ENCODE measurements around the gene ALKBH2. TPM values are rescaled to one million over a fixed set of nuclear protein-coding genes. Genes with fewer than 3 reads are reported as not detected.

Gene ALKBH2
- total RNA-seq, result 23.3 TPM

GRCh38 chr12:109093022-109093918, at the start of gene ALKBH2:
Gene ALKBH2, minus strand, starts transcription at chr12:109093472. Its CDS starts 686 bp downstream, at chr12:109092786.

GRCh38 chr12:109115758-109116610, 22.7 kb upstream of the ALKBH2 start, which contains the start of gene ACACB:
Gene ACACB, plus strand, starts transcription at chr12:109116587. Its CDS starts 22,819 bp downstream, at chr12:109139406.

DNA sequence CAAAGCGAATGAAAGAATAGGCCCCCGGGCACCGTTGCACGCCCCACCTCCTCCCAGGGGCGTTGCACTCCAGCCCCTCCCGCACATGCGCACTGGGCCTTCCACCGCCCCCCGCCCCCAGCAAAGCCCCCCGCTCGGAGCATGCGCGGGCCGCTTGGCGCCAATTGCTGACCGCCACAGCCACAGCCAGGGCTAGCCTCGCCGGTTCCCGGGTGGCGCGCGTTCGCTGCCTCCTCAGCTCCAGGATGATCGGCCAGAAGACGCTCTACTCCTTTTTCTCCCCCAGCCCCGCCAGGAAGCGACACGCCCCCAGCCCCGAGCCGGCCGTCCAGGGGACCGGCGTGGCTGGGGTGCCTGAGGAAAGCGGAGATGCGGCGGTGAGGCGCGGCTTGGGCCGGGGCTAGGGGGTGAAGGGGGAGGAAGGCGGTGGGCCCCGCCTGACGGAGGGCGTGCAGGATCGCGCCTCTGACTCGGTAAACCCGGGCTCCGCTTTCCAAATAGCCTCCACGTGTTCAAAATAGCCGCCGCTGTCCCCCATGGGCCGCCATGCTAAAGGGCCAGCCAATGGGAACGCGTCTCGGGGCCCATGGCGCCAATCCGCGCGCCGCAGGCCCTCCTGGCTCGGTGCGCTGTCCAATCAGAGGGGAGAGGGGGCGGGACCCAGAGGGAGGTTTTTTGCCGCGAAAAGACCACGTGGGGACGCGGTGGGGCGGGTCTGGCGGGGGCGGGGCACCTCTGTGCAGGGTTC, 4.3 kb upstream of the ALKBH2 start, which contains the start of gene UNG:
UNG (plus strand) TSS at position 163 of the 748 bp plus-strand sequence; CDS start at position 246, 83 bp downstream.

DNA sequence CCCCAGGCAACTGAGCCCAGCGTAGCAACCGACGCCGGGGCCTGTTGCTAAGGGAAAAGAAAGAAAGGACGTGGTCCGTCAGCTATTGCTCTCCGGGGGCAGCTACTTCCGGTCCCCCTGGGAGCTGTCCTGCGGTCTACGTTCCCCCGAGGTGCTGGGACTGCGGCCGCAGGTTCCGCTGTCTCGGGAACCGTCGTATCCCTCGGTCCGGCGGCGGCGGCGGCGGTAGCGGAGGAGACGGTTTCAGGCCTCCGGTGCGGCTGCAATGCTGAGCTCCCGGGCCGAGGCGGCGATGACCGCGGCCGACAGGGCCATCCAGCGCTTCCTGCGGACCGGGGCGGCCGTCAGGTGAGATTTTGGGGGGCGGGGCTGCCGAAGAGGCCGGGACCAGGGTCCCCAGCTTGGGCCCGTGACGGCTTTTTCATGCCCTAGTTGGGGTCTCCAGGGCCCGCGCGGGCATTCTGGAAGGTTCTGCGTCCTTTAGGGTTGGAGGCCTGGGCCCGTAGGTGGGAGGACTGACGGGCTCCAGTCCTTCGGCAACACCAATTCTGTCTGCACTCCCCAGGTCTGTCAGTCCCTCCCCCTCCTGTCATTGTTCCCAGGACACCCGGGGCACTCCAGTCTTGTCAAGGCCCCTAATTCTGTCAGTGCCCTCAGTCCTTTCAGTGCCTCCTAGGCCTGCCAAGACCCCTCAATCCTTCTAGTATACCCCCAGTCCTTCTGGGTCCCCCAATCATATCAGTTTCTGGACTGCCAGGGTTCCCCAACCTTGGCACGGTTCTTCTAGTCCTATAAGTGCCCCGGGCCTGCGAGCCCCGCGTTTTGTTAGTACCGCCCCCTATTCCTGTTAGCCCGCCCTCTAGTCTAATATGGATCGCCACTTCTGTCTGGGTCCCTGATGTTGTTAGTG, 40.6 kb downstream of the ALKBH2 start, which contains the start of gene USP30:
USP30 (plus strand) TSS at position 163 of the 910 bp plus-strand sequence; CDS start at position 266, 103 bp downstream.

Small RNA genes within 50 kb of the gene (small RNA-seq; reads per million reads assigned to genes)
- gene RNA5SP372, result not detected

Other genes with a start within 250 kb of the ALKBH2 start
- gene SSH1, start 235.9 kb downstream of the ALKBH2 start, total RNA-seq, result 10.6 TPM
- not detected for gene DAO, start 213.4 kb downstream of the ALKBH2 start, total RNA-seq
- 41.1 TPM for gene SVOP, start 72.4 kb downstream of the ALKBH2 start, total RNA-seq
- 20.5 TPM for gene USP30, start 40.9 kb downstream of the ALKBH2 start, total RNA-seq
- 27.0 TPM for gene UNG, start 4.1 kb upstream of the ALKBH2 start, total RNA-seq
- gene ACACB, start 23.1 kb upstream of the ALKBH2 start, total RNA-seq, result 10.6 TPM
- gene FOXN4, start 215.8 kb upstream of the ALKBH2 start, total RNA-seq, result 0.23 TPM